Measurements from ENCODE around the gene FKBP7. TPM values are rescaled to one million over a fixed set of nuclear protein-coding genes. Genes with fewer than 3 reads are reported as not detected.
"Not testable (repeated sequence)": the region's sequence is repeated elsewhere in the genome, so short reads cannot be mapped to it uniquely, and the experiment has no call there.

FKBP7 gene, protein sequence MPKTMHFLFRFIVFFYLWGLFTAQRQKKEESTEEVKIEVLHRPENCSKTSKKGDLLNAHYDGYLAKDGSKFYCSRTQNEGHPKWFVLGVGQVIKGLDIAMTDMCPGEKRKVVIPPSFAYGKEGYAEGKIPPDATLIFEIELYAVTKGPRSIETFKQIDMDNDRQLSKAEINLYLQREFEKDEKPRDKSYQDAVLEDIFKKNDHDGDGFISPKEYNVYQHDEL
- 10 to 100 TPM; 13.3 to 15.0 (median 14.7) TPM for total RNA-seq

DNA sequence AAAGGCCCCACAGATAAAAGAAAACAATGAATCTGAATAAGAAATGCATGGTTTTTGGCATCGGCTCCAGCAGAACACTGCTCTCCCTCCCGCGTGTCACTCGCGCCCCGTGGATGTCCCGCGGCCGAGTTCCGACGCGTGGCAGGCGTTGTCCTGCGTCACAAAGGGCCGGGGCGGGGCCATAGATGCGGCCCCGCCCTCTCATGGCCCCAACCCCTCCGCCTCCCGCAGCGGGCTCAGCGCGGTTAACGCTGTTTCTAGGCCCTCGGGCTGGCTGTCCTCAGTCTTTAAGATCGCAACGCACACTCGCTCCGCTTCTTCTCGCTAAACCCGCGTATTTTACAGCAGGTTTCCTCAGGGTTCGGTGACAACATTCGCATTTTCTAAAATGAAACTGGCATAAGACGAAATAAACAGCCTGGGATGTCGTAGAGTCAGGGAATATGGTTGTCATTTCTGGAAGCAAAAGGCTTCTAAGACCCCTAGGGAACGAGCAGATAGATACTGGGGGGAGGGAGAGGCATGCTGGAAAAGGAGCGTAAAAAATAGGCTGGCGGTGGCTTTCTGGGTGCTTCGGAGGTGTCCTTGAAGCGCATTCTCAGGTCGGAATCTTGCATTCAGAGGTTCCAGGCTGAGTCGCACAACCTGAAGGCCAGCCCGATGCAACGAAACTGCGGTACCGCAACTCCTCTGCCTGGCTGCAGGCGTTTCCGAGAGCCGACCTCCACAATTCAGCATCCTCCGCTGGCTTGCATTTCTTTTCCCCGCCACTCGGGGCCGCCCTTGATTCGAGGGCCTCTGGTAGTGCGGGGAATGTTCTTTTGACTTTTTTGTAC, at the start of gene FKBP7:
TSS of gene FKBP7 (minus strand) at position 162 of the 836 bp plus-strand sequence. CDS start at position 61, 101 bp downstream.
- Histone ChIP-seq H3K9me3 (no peaks in the 10 kb centered on the region), H3K27me3 (no peaks in the 10 kb centered on the region), H3K4me3 (peak within 1 kb of the TSS; percentile 66 to 84 (median 80)), H3K4me1 (peaks cover 47 to 70% (median 60%) of the 10 kb centered on the region in 4 donors), H3K27ac (replicated peaks in 1 of 4) (peak within 1 kb of the TSS; percentile 93 to 96 (median 96)), H3K36me3 (no peaks in the 10 kb centered on the region)
- 3% methylated on average over 47 of the region's 56 CpGs for WGBS
- TF ChIP-seq EP300 (IDR thresholded peaks at IDR 0.05) (peak; percentile 60), POLR2AphosphoS5 (IDR thresholded peaks at IDR 0.05) (peak; percentile 93 to 96), POLR2A (IDR thresholded peaks at IDR 0.05; ENCODE audit: low read depth) (peak; percentile 8)
- TF ChIP-seq, protein P1, sequence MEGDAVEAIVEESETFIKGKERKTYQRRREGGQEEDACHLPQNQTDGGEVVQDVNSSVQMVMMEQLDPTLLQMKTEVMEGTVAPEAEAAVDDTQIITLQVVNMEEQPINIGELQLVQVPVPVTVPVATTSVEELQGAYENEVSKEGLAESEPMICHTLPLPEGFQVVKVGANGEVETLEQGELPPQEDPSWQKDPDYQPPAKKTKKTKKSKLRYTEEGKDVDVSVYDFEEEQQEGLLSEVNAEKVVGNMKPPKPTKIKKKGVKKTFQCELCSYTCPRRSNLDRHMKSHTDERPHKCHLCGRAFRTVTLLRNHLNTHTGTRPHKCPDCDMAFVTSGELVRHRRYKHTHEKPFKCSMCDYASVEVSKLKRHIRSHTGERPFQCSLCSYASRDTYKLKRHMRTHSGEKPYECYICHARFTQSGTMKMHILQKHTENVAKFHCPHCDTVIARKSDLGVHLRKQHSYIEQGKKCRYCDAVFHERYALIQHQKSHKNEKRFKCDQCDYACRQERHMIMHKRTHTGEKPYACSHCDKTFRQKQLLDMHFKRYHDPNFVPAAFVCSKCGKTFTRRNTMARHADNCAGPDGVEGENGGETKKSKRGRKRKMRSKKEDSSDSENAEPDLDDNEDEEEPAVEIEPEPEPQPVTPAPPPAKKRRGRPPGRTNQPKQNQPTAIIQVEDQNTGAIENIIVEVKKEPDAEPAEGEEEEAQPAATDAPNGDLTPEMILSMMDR (IDR thresholded peaks at IDR 0.05), result peak; percentile 56 to 83 (median 62)
- intact Hi-C loops (cut with DNase I), result loop anchor here (2.0 kb wide), 1 partner anchor 28 kb away; the partner anchor contains the start of genes PJVK and PRKRA
- peak; percentile 93 for DNase-seq (ENCODE audit: extremely low spot score)

DNA sequence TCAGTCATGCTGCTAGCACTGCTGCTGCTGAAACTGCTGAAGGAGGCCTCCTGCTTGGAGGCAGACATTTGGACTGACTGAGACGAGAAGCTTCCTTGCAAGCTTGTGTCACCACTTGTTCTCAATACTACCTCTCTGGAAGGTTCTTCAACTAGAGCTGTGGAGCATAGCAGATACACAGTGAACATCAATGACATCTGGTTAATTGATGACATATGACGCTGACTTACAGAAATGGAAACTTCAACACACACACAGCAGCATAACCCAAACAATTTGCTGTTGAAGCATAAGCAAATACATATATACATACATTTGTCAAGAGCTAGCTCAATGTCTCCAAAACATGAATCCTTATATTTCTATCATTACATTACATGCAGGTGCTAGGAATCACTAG, 49.2 kb upstream of the FKBP7 start:
- Histone ChIP-seq H3K9me3 (no peaks in the 10 kb centered on the region), H3K27ac (replicated peaks in 1 of 4) (no peak overlapping the region), H3K36me3 (peaks cover 0 to 71% (median 16%) of the 10 kb centered on the region in 4 donors), H3K4me1 (peaks cover 0 to 13% (median 10%) of the 10 kb centered on the region in 4 donors), H3K4me3 (no peak overlapping the region), H3K27me3 (no peaks in the 10 kb centered on the region)
- peak; percentile 60 for DNase-seq (ENCODE audit: extremely low spot score)
- TF ChIP-seq POLR2AphosphoS5 (IDR thresholded peaks at IDR 0.05) (no peak), POLR2A (IDR thresholded peaks at IDR 0.05; ENCODE audit: low read depth) (no peak), EP300 (IDR thresholded peaks at IDR 0.05) (no peak)
- TF ChIP-seq, protein P1 (IDR thresholded peaks at IDR 0.05), result no peak
- intact Hi-C loops (cut with DNase I), result loop anchor here (10.0 kb wide), 1 partner anchor 83 kb away; no protein-coding TSS in a partner anchor
- WGBS, result 87% methylated on average over 2 of the region's 2 CpGs

DNA sequence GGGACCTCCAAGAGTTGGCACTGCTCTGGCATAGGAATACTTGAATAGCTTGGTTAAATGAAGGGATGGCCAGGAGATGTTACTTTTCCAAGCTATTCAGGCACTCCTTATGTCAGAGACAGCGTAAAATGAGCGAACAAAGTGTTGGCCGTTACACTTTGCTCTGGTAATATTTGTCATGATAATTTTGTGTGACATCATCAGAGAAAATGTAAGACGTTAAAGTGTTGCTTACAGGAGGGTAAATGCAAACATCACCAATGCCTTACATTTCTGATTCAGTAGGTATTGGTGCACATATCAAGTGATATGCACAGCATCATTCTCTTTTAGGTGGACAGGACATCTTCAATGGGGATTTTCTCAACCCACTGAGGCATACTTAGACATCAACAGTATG, 47.9 kb upstream of the FKBP7 start:
- intact Hi-C loops (cut with DNase I), result loop anchor here (10.0 kb wide), 1 partner anchor 81 kb away; no protein-coding TSS in a partner anchor
- no peak for DNase-seq (ENCODE audit: extremely low spot score)
- Histone ChIP-seq H3K4me1 (peaks cover 0 to 13% (median 10%) of the 10 kb centered on the region in 4 donors), H3K27ac (replicated peaks in 1 of 4) (no peak overlapping the region), H3K4me3 (no peak overlapping the region), H3K9me3 (no peaks in the 10 kb centered on the region), H3K36me3 (peaks cover 0 to 58% (median 3%) of the 10 kb centered on the region in 4 donors), H3K27me3 (no peaks in the 10 kb centered on the region)
- TF ChIP-seq EP300 (IDR thresholded peaks at IDR 0.05) (no peak), POLR2AphosphoS5 (IDR thresholded peaks at IDR 0.05) (no peak), POLR2A (IDR thresholded peaks at IDR 0.05; ENCODE audit: low read depth) (no peak)
- WGBS, result 94% methylated on average over 4 of the region's 4 CpGs

DNA sequence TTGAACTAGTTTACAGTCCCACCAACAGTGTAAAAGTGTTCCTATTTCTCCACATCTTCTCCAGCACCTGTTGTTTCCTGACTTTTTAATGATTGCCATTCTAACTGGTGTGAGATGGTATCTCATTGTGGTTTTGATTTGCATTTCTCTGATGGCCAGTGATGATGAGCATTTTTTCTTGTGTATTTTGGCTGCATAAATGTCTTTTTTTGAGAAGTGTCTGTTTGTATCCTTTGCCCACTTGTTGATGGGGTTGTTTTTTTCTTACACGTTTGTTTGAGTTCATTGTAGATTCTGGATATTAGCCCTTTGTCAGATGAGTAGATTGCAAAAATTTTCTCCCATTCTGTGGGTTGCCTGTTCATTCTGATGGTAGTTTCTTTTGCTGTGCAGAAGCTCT, 47.1 kb upstream of the FKBP7 start:
- H3K27ac ChIP-seq (replicated peaks in 1 of 4), result not testable (repeated sequence)

DNA sequence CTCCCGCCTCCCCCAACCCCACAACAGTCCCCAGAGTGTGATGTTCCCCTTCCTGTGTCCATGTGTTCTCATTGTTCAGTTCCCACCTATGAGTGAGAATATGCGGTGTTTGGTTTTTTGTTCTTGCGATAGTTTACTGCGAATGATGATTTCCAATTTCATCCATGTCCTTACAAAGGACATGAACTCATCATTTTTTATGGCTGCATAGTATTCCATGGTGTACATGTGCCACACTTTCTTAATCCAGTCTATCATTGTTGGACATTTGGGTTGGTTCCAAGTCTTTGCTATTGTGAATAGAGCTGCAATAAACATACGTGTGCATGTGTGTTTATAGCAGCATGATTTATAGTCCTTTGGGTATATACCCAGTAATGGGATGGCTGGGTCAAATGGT, 46.6 kb upstream of the FKBP7 start:
- not testable (repeated sequence) for H3K9me3 ChIP-seq; H3K27ac ChIP-seq (replicated peaks in 1 of 4); DNase-seq (ENCODE audit: extremely low spot score); H3K27me3 ChIP-seq; H3K4me3 ChIP-seq
- 94% methylated on average over 5 of the region's 5 CpGs for WGBS
- H3K36me3 ChIP-seq, result peaks cover 0 to 45% (median 1%) of the 10 kb centered on the region in 4 donors
- H3K4me1 ChIP-seq, result peaks cover 0 to 13% (median 10%) of the 10 kb centered on the region in 4 donors
- intact Hi-C loops (cut with DNase I), result loop anchor here (10.0 kb wide), 1 partner anchor 80 kb away; no protein-coding TSS in a partner anchor

More for the DNA sequence above, 47.1 kb upstream of the FKBP7 start:
- peaks cover 0 to 13% (median 10%) of the 10 kb centered on the region in 4 donors for H3K4me1 ChIP-seq
- not testable (repeated sequence) for DNase-seq (ENCODE audit: extremely low spot score); H3K4me3 ChIP-seq; H3K9me3 ChIP-seq; H3K27me3 ChIP-seq
- WGBS, result 75% methylated on average over 1 of the region's 1 CpG
- H3K36me3 ChIP-seq, result peaks cover 0 to 50% (median 1%) of the 10 kb centered on the region in 4 donors
- intact Hi-C loops (cut with DNase I), result loop anchor here (10.0 kb wide), 1 partner anchor 81 kb away; no protein-coding TSS in a partner anchor
